Natural killer cell (primary cell): ENCODE data around the gene DEFB113. TPM values are rescaled to one million over a fixed set of nuclear protein-coding genes. Genes with fewer than 3 reads are reported as not detected.

Source experiments
- ATAC-seq, 3 donors: fragments of 150-1000 bp in 2 of 3; fragments of 200-7000 bp in 1 of 3; cut with Tn5 transposase; 1 replicate in 1 of 3; 2 replicates in 2 of 3; pipeline ENCODE4 v1.10.0; 2021; ENCODE audit warnings: mild to moderate bottlenecking in 2 of 3, moderate library complexity in 2 of 3
- DNase-seq, 2 donors: peaks; one replicate each; pipeline versions ENCODE4 v3.0.0 to v3.0.0-alpha.2; 2013 to 2021; ENCODE audit warnings: mixed read lengths in 1 of 2
- H3K27ac ChIP-seq: one replicate; pipeline ENCODE4 v1.5.1; 2013; ENCODE audit warnings: mild to moderate bottlenecking, low read length
- H3K27me3 ChIP-seq: one replicate; pipeline ENCODE4 v1.6.1; 2013; ENCODE audit warnings: low read length; ENCODE audit not compliant: control insufficient read depth, insufficient read depth
- H3K36me3 ChIP-seq: one replicate; pipeline ENCODE4 v1.6.1; 2013; ENCODE audit warnings: low read length; ENCODE audit not compliant: control insufficient read depth, insufficient read depth
- H3K4me1 ChIP-seq: one replicate; pipeline ENCODE4 v1.6.1; 2013; ENCODE audit warnings: low read length; ENCODE audit not compliant: control insufficient read depth, insufficient read depth
- H3K4me3 ChIP-seq: one replicate; pipeline ENCODE4 v1.5.1; 2013; ENCODE audit warnings: low read length
- H3K9me3 ChIP-seq: one replicate; pipeline ENCODE4 v1.6.1; 2013; ENCODE audit warnings: low read length; ENCODE audit not compliant: control insufficient read depth, insufficient read depth
- H3K27ac Mint-ChIP-seq, 2 donors: one replicate each; pipeline ENCODE4 v1.8.0; 2022; ENCODE audit warnings: mild to moderate bottlenecking in 2 of 2, mixed read lengths in 2 of 2, moderate library complexity in 1 of 2
- H3K27me3 Mint-ChIP-seq, 2 donors: one replicate each; pipeline ENCODE4 v1.8.0; 2022; ENCODE audit warnings: low read depth in 2 of 2, mixed read lengths in 2 of 2
- H3K36me3 Mint-ChIP-seq: one replicate; pipeline ENCODE4 v1.8.0; 2022; ENCODE audit warnings: mixed read lengths
- H3K4me1 Mint-ChIP-seq, 2 donors: one replicate each; pipeline ENCODE4 v1.8.0; 2022; ENCODE audit warnings: mixed read lengths in 2 of 2
- H3K4me3 Mint-ChIP-seq: one replicate; pipeline ENCODE4 v1.8.0; 2022; ENCODE audit warnings: mild to moderate bottlenecking, moderate library complexity, mixed read lengths
- H3K9me3 Mint-ChIP-seq, 2 donors: one replicate each; pipeline ENCODE4 v1.8.0; 2022; ENCODE audit warnings: mixed read lengths in 2 of 2
- CTCF ChIP-seq: fragments of 200-600 bp; IDR thresholded peaks from one replicate; pipeline ENCODE4 v1.8.0; 2022; ENCODE audit warnings: antibody characterized with exemption
- WGBS: methylation state at CpG from one replicate; pipeline ENCODE4 v1.1.7; 2013; ENCODE audit warnings: missing lambda C conversion rate; ENCODE audit not compliant: insufficient coverage; 5-methylcytosine and 5-hydroxymethylcytosine counted together
- intact Hi-C: fragments of 100-400 bp; cut with micrococcal nuclease; formaldehyde crosslinking; loops from one replicate; pipeline ENCODE4 v1.14.2; 2022
- total RNA-seq, 4 donors: library from RNA; stranded (reverse); fragments of 120-200 nt in 1 of 4; gene quantifications; one replicate each; pipeline versions ENCODE4 v1.2.3 to v1.2.4, GENCODE V29; 2013 to 2022

Gene DEFB113
- total RNA-seq, 3 donors from 2014 or later (not counting 1 experiment from before 2014, with no cell fraction given) = not detected

- Histone ChIP-seq H3K4me1 (no peaks in the 10 kb centered on the region), H3K36me3 (no peaks in the 10 kb centered on the region), H3K4me3 (no peak overlapping the region), H3K27ac (no peak overlapping the region), H3K27me3 (no peaks in the 10 kb centered on the region), H3K9me3 (no peaks in the 10 kb centered on the region)
- H3K4me1 Mint-ChIP-seq = no peaks in the 10 kb centered on the region
- H3K4me3 Mint-ChIP-seq = no peak overlapping the region
- TF ChIP-seq CTCF = no peak
- H3K27ac Mint-ChIP-seq = no peak overlapping the region
- ATAC-seq = no peak
- intact Hi-C loops = no loop called here
- WGBS = no CpG with 5 or more reads among the region's 2 CpGs
- no peak for DNase-seq
- no peaks in the 10 kb centered on the region for H3K36me3 Mint-ChIP-seq
- no peaks in the 10 kb centered on the region for H3K27me3 Mint-ChIP-seq
- H3K9me3 Mint-ChIP-seq = peaks cover 6 to 11% of the 10 kb centered on the region in 2 donors
Observed at GRCh38 chr6:49937017-49937416, 32.4 kb downstream of the DEFB113 start.

DNA sequence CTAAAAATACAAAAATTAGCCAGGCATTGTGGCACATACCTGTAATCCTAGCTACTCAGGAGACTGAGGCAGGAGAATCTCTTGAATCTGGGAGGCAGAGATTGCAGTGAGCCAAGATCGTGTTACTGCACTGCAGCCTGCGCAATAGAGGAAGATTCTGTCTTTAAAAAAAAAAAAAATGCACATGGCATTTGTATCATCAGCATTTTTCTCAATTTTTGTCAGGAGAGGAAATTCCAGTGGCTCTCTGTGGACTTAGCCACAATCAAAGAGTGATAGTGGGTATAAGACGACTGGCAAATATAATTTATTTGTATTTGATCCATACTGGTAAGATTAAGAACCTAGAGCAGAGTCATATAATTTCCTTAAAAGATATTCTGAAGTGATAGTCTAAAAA, 34.0 kb downstream of the DEFB113 start:
- no peak overlapping the region for H3K4me3 ChIP-seq
- no peaks in the 10 kb centered on the region for H3K4me1 ChIP-seq
- TF ChIP-seq CTCF = no peak
- Mint-ChIP-seq H3K9me3 (peaks cover 5 to 6% of the 10 kb centered on the region in 2 donors), H3K27me3 (no peaks in the 10 kb centered on the region), H3K4me3 (no peak overlapping the region), H3K4me1 (no peaks in the 10 kb centered on the region), H3K27ac (no peak overlapping the region), H3K36me3 (no peaks in the 10 kb centered on the region)
- H3K9me3 ChIP-seq = no peaks in the 10 kb centered on the region
- intact Hi-C loops = no loop called here
- H3K27me3 ChIP-seq = no peaks in the 10 kb centered on the region
- WGBS = 84% methylated on average over 3 of the region's 3 CpGs
- no peak for ATAC-seq
- H3K36me3 ChIP-seq = no peaks in the 10 kb centered on the region
- no peak for DNase-seq
- no peak overlapping the region for H3K27ac ChIP-seq

- H3K4me1 ChIP-seq = no peaks in the 10 kb centered on the region
- H3K4me1 Mint-ChIP-seq = no peaks in the 10 kb centered on the region
- H3K4me3 Mint-ChIP-seq = no peak overlapping the region
- peaks cover 5 to 6% of the 10 kb centered on the region in 2 donors for H3K9me3 Mint-ChIP-seq
- no peaks in the 10 kb centered on the region for H3K36me3 Mint-ChIP-seq
- ATAC-seq (no peak), DNase-seq (no peak)
- no peak for TF ChIP-seq CTCF
- intact Hi-C loops = no loop called here
- no peak overlapping the region for H3K4me3 ChIP-seq
- H3K9me3 ChIP-seq = no peaks in the 10 kb centered on the region
- no peak overlapping the region for H3K27ac ChIP-seq
- H3K27me3 Mint-ChIP-seq = no peaks in the 10 kb centered on the region
- no peaks in the 10 kb centered on the region for H3K36me3 ChIP-seq
- WGBS = 100% methylated on average over 1 of the region's 1 CpG
- H3K27me3 ChIP-seq = no peaks in the 10 kb centered on the region
- no peak overlapping the region for H3K27ac Mint-ChIP-seq
Observed at GRCh38 chr6:49934770-49935169, 34.7 kb downstream of the DEFB113 start.

DNA sequence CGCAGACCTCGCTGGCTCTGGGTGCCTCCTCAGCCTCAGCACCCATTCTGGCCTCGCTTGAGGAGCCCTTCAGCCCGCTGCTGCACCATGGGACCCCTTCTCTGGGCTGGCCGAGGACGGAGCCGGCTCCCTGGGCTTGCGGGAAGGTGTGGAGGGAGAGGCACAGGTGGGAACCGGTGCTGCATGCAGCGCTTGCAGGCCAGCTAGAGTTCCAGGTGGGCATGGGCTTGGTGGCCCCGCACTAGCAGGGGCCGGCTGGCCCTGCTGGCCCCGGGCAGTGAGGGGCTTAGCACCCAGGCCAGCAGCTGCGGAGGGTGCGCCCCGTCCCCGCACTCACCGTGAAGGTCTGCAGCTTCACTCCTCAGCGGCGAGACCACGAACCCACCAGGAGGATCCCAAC, 35.9 kb downstream of the DEFB113 start:
- Histone ChIP-seq H3K4me1 (no peaks in the 10 kb centered on the region), H3K27ac (no peak overlapping the region), H3K36me3 (no peaks in the 10 kb centered on the region), H3K9me3 (no peaks in the 10 kb centered on the region), H3K27me3 (no peaks in the 10 kb centered on the region), H3K4me3 (no peak overlapping the region)
- H3K36me3 Mint-ChIP-seq = no peaks in the 10 kb centered on the region
- DNase-seq = no peak
- WGBS = 94% methylated on average over 21 of the region's 21 CpGs
- no peak overlapping the region for H3K27ac Mint-ChIP-seq
- TF ChIP-seq CTCF = no peak
- no peaks in the 10 kb centered on the region for H3K27me3 Mint-ChIP-seq
- intact Hi-C loops = no loop called here
- H3K4me3 Mint-ChIP-seq = no peak overlapping the region
- H3K4me1 Mint-ChIP-seq = no peaks in the 10 kb centered on the region
- ATAC-seq = no peak
- H3K9me3 Mint-ChIP-seq = peaks cover 5 to 8% of the 10 kb centered on the region in 2 donors
